ENCODE data around the gene CAMKMT.

GRCh38 chr2:44766220-44766619 lies 404.5 kb downstream of the CAMKMT start:
- TF ChIP-seq FOXJ3 (CRISPR knock-in tag; IDR thresholded peaks at IDR 0.05), result no peak
- TF ChIP-seq SPI1 (IDR thresholded peaks at IDR 0.05; ENCODE audit: borderline replicate concordance, low read depth, low read length), result no peak
- no peak for TF ChIP-seq LARP7 (IDR thresholded peaks at IDR 0.05)
- no peak for TF ChIP-seq NCOA6 (IDR thresholded peaks at IDR 0.05)
- no peak for TF ChIP-seq ESRRA (IDR thresholded peaks at IDR 0.05; ENCODE audit: borderline replicate concordance, low read depth)
- no peak for TF ChIP-seq PRDM10 (IDR thresholded peaks at IDR 0.05; ENCODE audit: partially characterized antibody)
- no peak for TF ChIP-seq ARID2 (IDR thresholded peaks at IDR 0.05)
- no peak for TF ChIP-seq JUNB (CRISPR knock-in tag; conservative IDR thresholded peaks at IDR 0.05)
- no peak for TF ChIP-seq RFX7 (CRISPR knock-in tag; IDR thresholded peaks at IDR 0.05)
- TF ChIP-seq E2F4 (CRISPR knock-in tag; IDR thresholded peaks at IDR 0.05; ENCODE audit: low read depth), result no peak
- TF ChIP-seq CTCF (IDR thresholded peaks at IDR 0.05 in 2 of 3, conservative IDR thresholded peaks at IDR 0.05 in 1 of 3; ENCODE audit: insufficient read depth in 2 of 3, low read depth in 1 of 3, low read length in 3 of 3), result no peak
